Lung microvascular endothelial cell (primary cell): Measurements from ENCODE around the gene HTT-AS. TPM values are rescaled to one million over a fixed set of nuclear protein-coding genes. Genes with fewer than 3 reads are reported as not detected.
"Not testable (repeated sequence)": the region's sequence is repeated elsewhere in the genome, so short reads cannot be mapped to it uniquely, and the experiment has no call there.

ENCODE experiments used
- DNase-seq, 2 donors: peaks; one replicate each; pipeline versions ENCODE4 v3.0.0 to v3.0.0-alpha.2; 2010; ENCODE audit warnings: low read depth in 2 of 2
- total RNA-seq: library from RNA; depleted of rRNA; stranded (reverse); fragments of >200 nt; gene quantifications from 2 replicates; pipeline ENCODE4 v1.2.1, GENCODE V29; 2014

The HTT-AS gene
- total RNA-seq = not detected in 2 replicates

DNA sequence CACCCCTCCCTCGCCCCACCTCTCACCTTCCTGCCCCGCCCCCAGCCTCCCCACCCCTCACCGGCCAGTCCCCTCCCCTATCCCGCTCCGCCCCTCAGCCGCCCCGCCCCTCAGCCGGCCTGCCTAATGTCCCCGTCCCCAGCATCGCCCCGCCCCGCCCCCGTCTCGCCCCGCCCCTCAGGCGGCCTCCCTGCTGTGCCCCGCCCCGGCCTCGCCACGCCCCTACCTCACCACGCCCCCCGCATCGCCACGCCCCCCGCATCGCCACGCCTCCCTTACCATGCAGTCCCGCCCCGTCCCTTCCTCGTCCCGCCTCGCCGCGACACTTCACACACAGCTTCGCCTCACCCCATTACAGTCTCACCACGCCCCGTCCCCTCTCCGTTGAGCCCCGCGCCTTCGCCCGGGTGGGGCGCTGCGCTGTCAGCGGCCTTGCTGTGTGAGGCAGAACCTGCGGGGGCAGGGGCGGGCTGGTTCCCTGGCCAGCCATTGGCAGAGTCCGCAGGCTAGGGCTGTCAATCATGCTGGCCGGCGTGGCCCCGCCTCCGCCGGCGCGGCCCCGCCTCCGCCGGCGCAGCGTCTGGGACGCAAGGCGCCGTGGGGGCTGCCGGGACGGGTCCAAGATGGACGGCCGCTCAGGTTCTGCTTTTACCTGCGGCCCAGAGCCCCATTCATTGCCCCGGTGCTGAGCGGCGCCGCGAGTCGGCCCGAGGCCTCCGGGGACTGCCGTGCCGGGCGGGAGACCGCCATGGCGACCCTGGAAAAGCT lies at the start of gene HTT-AS, which contains the start of gene HTT:
Gene HTT-AS (minus strand): TSS at position 461 of the 768 bp plus-strand sequence.
Gene HTT (plus strand): TSS at position 604 of the 768 bp plus-strand sequence. CDS start 145 bp downstream, at position 749.
- DNase-seq = peak; percentile 95 to 96

- DNase-seq = peak; percentile 50 to 63
These were observed 48.9 kb upstream of the HTT-AS start for GRCh38 chr4:3123181-3123671.

DNA sequence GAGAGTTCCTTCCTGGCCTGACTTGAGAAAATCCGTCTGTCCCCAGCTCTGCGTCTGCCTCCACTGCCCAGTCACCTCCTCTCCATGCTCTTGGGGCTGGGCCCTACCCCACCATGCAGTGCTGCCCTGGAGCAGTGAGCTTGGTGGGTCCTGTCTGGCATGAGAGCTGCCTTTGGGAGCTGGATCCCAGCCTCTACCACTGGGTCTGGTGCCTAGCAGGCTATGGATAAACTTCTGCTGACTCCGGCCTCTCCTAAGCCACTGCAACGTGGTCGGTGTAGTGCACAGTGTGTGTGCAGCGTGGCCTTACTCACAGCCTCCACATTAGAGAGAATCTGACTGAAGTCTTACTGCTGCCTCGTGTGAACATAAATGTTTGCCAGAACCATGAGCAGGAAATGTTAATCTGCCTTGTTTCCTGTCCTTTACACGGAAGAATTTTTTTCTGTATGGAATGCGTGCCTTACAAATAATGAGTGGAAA lies 47.8 kb upstream of the HTT-AS start:
- DNase-seq = peak; percentile 93 to 96

DNA sequence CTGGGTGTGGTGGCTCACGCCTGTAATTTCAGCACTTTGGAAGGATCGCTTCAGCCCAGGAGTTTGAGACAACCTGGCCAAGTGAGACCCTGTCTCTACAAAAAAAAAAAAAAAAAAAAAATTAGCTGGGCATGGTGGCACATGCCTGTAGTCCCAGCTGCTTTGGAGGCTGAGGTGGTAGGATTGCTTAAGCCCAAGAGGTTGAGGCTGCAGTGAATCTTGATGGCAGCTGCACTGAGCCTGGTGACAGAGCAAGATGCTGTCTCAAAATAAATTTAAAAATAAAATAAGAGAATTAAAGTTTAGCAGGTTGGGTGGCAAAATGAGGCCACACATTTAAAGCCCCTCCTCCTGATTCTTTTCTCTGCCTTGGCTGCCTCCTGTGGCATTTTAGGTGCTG lies 47.3 kb upstream of the HTT-AS start:
- DNase-seq = no peak

- no peak for DNase-seq
These were observed 46.8 kb upstream of the HTT-AS start for GRCh38 chr4:3121110-3121509.

DNA sequence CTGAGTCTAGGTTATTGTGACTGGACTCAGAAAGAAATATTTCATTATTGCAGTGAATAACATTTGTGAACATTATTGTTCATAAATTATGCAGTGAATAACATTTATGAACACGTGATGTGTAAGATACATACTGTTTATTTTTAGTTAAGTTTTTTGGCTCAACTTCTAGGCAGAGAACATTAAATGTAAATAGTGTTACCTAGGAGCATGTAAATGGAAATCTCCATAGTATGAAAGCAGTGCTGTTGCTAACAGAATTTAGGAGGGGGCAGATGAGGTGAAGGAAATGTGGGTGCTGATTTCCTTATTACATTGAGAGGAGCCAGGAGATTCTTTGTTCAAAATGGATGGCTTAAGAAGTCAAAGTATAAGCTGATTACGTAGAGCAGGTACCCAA lies 45.1 kb upstream of the HTT-AS start:
- DNase-seq = no peak

- DNase-seq = no peak
These were observed 44.0 kb upstream of the HTT-AS start for GRCh38 chr4:3118312-3118711.

DNA sequence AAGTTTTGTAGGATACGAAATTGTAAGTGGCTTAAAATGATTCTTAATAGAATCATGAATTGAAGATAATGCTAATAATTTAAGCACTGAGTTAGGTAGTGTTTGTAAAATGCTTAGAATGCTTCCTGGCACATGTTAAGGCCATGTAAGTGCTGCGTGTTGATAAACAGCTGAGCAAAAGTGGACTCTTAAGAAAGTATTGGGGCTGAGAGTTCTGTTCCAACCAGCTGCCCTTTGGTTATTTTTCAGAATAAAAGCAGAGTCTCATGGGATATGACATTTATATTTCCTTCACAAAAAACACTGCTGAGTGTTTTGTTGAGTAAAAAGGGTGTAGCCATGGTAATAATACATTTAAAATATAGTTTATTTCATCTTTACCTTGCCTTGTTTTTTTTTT lies 42.6 kb upstream of the HTT-AS start:
- no peak for DNase-seq

- no peak for DNase-seq
These were observed 41.4 kb upstream of the HTT-AS start for GRCh38 chr4:3115637-3116270.

DNA sequence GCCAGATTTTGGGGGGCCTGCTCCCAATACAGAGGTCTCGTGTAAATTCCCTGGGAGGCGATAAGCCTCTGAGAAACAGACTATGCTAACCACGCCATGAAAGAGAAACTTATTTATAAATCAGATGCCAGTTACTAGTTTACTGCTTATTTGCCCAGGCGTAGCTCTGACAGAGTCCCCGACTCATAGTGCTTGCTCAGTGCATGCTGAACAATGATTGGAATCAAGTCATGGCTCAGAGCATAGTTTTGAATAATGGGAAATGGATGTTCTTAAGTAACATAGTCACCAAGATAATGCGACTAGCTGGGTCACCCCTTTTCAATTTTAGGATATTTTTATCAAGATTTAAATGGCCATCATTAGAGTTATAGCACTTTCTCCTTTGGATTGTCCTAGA lies 40.0 kb upstream of the HTT-AS start:
- DNase-seq = peak in 1 of 2 donors; percentile 83

DNA sequence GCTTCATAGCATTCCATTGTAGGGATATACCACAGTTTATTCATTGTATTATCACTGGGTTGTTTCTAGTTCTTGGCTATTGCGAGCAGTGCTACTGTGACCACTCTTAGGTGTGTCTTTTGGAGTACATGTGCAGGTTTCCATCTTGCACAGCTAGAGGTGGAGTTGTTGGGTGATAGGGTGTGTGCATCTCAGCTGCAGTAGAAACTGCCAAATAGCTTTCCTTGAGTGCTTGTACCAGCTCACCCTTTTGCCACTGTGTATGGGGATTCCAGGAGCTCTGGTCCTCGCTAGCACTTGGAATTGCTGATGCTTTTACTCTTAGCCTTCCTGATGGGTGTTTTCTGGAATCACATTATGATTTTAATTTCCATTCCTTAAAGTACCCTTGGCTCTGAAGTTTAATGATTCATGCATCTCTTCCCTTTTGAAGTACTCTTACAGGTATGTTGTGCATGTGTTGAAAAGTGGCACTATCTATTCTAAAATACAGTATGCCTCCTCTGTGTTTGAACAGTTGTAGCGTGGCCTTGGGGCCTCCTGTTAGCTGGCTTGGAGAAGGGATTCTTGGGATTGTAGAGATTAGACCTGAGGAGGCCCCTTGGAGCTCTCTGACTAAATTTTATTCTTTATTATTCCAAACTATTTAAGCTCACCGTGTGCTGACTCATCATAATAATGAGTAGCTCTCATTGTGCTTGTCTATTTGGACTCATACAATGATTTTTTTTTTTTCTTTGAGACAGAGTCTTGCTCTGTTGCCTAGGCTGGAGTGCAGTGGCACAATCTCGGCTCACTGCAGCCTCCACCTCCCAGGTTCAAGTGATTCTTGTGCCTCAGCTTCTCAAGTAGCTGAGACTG lies 38.5 kb upstream of the HTT-AS start:
- DNase-seq = no peak

DNA sequence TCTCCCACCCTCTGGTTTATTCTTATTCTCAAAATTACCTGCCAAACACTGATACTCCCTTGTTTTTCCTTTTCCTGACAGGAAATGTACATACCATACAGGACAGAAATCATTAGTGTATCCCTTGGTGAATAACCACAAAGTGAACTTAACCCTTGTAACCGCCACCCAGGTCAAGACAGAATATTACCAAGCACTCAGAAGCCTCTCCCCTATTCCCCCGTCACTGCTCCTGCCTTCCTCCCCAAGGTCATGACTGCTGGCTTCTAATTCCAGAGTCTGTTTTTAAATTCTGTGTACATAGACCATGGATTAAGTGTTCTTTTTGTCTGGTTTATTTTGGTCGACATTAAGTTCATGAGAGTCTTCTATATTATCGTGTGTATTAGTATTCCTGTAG lies 37.9 kb upstream of the HTT-AS start:
- peak in 1 of 2 donors; percentile 28 for DNase-seq

DNA sequence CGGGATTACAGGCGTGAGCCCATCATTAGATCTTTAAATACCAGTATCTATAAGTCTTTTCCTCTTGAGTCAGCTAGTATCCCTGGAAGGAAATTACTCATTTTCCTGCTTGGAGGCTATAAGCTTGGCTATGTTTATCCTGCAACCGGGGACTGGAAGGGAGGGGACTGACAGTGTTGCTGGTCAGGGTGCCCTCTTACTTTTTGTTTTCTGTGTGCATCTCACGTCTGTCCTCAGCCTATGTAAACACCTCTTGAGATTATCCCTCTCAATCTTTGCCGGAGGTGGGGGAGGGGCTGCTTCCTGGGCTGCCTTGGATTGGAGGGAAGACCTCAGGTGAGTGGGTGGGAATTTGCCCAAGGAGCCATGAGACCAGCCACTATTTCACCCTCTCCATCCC lies 37.1 kb upstream of the HTT-AS start:
- DNase-seq = peak; percentile 75 to 93

DNA sequence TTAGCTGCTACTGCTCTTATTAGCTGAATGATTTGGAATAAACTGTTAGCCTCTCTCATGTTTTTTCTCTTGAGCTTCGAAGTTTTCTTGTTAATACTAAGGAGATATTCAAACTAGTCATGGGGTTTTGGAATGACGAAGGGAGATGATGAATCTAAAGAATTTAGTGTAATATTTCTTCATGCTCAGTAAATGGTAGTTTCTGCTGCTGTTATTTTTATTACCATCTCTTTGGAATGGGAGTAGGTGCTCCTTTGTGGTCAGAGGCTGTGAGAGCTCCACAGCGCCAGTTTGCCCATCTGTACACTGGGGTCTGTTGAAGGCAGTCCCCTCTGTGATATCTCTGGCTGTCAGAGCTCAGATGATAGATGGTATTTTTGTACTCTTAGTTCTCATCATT lies 33.9 kb upstream of the HTT-AS start:
- DNase-seq = peak; percentile 17 to 39

GRCh38 chr4:3107691-3108121 lies 33.4 kb upstream of the HTT-AS start:
- peak; percentile 49 to 57 for DNase-seq

DNA sequence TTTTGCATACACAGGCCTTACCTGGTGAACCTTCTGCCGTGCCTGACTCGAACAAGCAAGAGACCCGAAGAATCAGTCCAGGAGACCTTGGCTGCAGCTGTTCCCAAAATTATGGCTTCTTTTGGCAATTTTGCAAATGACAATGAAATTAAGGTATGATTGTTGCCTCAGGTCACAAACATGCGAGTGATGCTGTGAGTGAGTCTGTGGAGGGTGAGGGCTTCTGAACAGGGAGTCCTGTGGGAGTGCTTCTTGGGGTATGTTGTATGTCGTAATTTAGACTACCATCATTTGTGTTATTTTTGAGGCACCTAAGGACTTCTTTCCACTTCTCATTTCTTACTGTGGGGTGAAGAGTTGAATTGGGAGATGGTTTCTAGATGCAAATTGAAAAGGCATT lies 32.9 kb upstream of the HTT-AS start:
- peak in 1 of 2 donors; percentile 17 for DNase-seq

- peak; percentile 93 to 94 for DNase-seq
These were observed 32.2 kb upstream of the HTT-AS start for GRCh38 chr4:3106339-3107186.

GRCh38 chr4:3098346-3098745 lies 24.0 kb upstream of the HTT-AS start:
- no peak for DNase-seq

DNA sequence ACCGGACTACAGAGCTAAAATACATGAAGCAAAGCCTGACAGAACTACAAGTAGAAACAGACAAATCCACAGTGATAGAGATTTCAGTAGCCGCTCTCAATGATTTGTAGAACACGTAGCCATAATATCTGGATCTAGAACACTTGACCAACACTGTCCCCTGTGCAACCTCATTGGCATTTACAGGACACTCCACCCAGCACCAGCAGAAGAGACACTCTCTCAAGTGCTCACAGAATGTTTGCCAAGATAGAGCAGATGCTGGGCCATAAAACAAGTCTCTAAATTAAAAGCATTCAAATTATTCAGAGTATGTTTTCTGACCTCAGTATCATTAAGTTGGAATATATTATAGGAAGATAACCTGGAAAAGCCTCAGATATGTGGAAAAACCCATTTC lies 21.9 kb upstream of the HTT-AS start:
- no peak for DNase-seq

GRCh38 chr4:3094701-3095100 lies 20.4 kb upstream of the HTT-AS start:
- not testable (repeated sequence) for DNase-seq

DNA sequence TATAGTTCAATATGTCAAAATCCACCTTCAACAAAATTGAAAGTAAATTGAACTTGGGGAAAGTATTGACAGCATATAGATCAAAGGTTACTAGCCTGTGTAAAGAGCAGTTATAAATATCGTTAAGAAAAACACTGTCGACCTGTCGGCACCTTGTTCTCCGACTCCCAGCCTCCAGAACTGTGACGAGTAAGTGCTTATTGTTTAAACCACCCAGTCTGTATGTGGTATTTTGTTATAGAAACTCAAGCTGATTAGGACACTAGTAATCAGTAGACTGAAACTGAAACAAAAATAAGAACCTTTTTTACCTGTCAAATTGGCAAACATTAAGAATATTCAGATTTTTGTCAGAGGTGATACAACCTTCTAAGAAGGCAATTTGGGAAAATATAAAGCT lies 17.1 kb upstream of the HTT-AS start:
- DNase-seq = no peak
